HepG2 (cell line): Measurements from ENCODE around the gene KIF24. TPM values are rescaled to one million over a fixed set of nuclear protein-coding genes. Genes with fewer than 3 reads are reported as not detected.

Experiments used
- ARNTL ChIP-seq: sonication (generic); formaldehyde crosslinking; IDR thresholded peaks from 2 replicates; pipeline ENCODE4 v1.4.0; 2020; ENCODE audit warnings: mild to moderate bottlenecking, missing genetic modification reagents
- HDAC2 ChIP-seq: sonication (generic); formaldehyde crosslinking; IDR thresholded peaks from 2 replicates; pipeline ENCODE4 v1.4.0; 2020; ENCODE audit warnings: missing genetic modification reagents
- NFIB ChIP-seq: sonication (generic); formaldehyde crosslinking; IDR thresholded peaks from 2 replicates; pipeline ENCODE4 v1.9.0; 2021; ENCODE audit warnings: missing genetic modification reagents, mild to moderate bottlenecking, borderline replicate concordance
- REST ChIP-seq, 2 experiments: IDR thresholded peaks; 2 replicates each; pipeline ENCODE4 v1.6.1; 2011 to 2012; ENCODE audit warnings: low read length in 2 of 2, borderline replicate concordance in 1 of 2, low read depth in 1 of 2, mild to moderate bottlenecking in 1 of 2, moderate library complexity in 1 of 2
- REXO4 ChIP-seq: sonication (generic); formaldehyde crosslinking; IDR thresholded peaks from 2 replicates; pipeline ENCODE4 v1.8.0; 2022; ENCODE audit warnings: missing genetic modification reagents, mild to moderate bottlenecking, borderline replicate concordance
- SALL1 ChIP-seq: sonication (generic); formaldehyde crosslinking; IDR thresholded peaks from 2 replicates; pipeline ENCODE4 v1.8.0; 2022; ENCODE audit warnings: mild to moderate bottlenecking, missing genetic modification reagents
- SMAD9 ChIP-seq: sonication (generic); formaldehyde crosslinking; IDR thresholded peaks from 2 replicates; pipeline ENCODE4 v1.5.1; 2020; ENCODE audit warnings: mild to moderate bottlenecking, missing genetic modification reagents
- TARDBP ChIP-seq: sonication (generic); formaldehyde crosslinking; IDR thresholded peaks from 2 replicates; pipeline ENCODE4 v1.8.0; 2022; ENCODE audit warnings: mild to moderate bottlenecking, missing genetic modification reagents
- TBX3 ChIP-seq: fragments of 450-650 bp; IDR thresholded peaks from 2 replicates; pipeline ENCODE4 v1.6.1; 2017; ENCODE audit warnings: antibody characterized with exemption, mild to moderate bottlenecking, inconsistent platforms, borderline replicate concordance
- TERF1 ChIP-seq: sonication (generic); formaldehyde crosslinking; IDR thresholded peaks from 2 replicates; pipeline ENCODE4 v1.8.0; 2022; ENCODE audit warnings: mild to moderate bottlenecking, missing genetic modification reagents, moderate library complexity
- YEATS4 ChIP-seq: sonication (generic); formaldehyde crosslinking; IDR thresholded peaks from 2 replicates; pipeline ENCODE4 v1.4.0; 2020; ENCODE audit warnings: missing genetic modification reagents, borderline replicate concordance
- ZBTB37 ChIP-seq: sonication (generic); formaldehyde crosslinking; IDR thresholded peaks from 2 replicates; pipeline ENCODE4 v1.4.0; 2020; ENCODE audit warnings: mild to moderate bottlenecking, missing genetic modification reagents
- ZHX1 ChIP-seq: sonication (generic); formaldehyde crosslinking; IDR thresholded peaks from 2 replicates; pipeline ENCODE4 v1.8.1; 2022; ENCODE audit warnings: low read depth, mild to moderate bottlenecking, missing genetic modification reagents
- ZNF260 ChIP-seq: sonication (generic); formaldehyde crosslinking; IDR thresholded peaks from 2 replicates; pipeline ENCODE4 v1.4.0; 2020; ENCODE audit warnings: missing genetic modification reagents, low read depth, mild to moderate bottlenecking, borderline replicate concordance
- ZNF431 ChIP-seq: sonication (generic); formaldehyde crosslinking; IDR thresholded peaks from 2 replicates; pipeline ENCODE4 v1.9.0; 2022; ENCODE audit warnings: missing genetic modification reagents, low read depth, mild to moderate bottlenecking, borderline replicate concordance
- ZNF572 ChIP-seq: sonication (generic); formaldehyde crosslinking; IDR thresholded peaks from 2 replicates; pipeline ENCODE4 v1.5.1; 2020; ENCODE audit warnings: mild to moderate bottlenecking, missing genetic modification reagents
- ZNF576 ChIP-seq: sonication (generic); formaldehyde crosslinking; IDR thresholded peaks from 2 replicates; pipeline ENCODE4 v1.4.0; 2020; ENCODE audit warnings: mild to moderate bottlenecking, missing genetic modification reagents
- ZNF720 ChIP-seq: sonication (generic); formaldehyde crosslinking; IDR thresholded peaks from 2 replicates; pipeline ENCODE4 v1.4.0; 2020; ENCODE audit warnings: missing genetic modification reagents
- polyA plus RNA-seq, 8 experiments: library from polyadenylated mRNA; depleted of rRNA in 3 of 8; stranded (reverse) in 7 of 8; unstranded in 1 of 8; fragments of >200 nt; fragmentation: Illumina TruSeq in 4 of 8; extraction: Trizol in 4 of 8; gene quantifications; 2 replicates each; pipeline versions ENCODE4 v1.2.1 to v1.2.3, GENCODE V29; 2011 to 2016; ENCODE audit warnings: low read depth in 4 of 8, missing spikeins in 1 of 8, mixed read lengths in 1 of 8; ENCODE audit not compliant: insufficient read depth in 1 of 8
- total RNA-seq, 5 experiments: library from RNA; depleted of rRNA; stranded (reverse); fragments of >200 nt; fragmentation: Illumina TruSeq; extraction: Trizol; gene quantifications; 2 replicates each; pipeline ENCODE4 v1.2.3, GENCODE V29; 2016; ENCODE audit warnings: low read depth in 1 of 5

The KIF24 gene
- total and polyA plus RNA-seq, 2 of the 13 experiments (the other 11 are each of a cell fraction or from before 2014, with no cell fraction given), result 1.1 to 3.0 TPM

- TF ChIP-seq ZHX1 (CRISPR knock-in tag) (0 out of 2 replicates have a peak, but pooled peaks have one; percentile 16), SMAD9 (CRISPR knock-in tag) (no peak), REXO4 (CRISPR knock-in tag) (no peak), TBX3 (no peak), REST (IDR thresholded peaks at IDR 0.05; ENCODE audit: borderline replicate concordance in 1 of 2, low read depth in 1 of 2, low read length in 2 of 2) (peak in 1 of 2 experiments; percentile 65; a peak in 1 of 4 replicates), ZNF431 (CRISPR knock-in tag) (peak; percentile 34; the same call in 1 of the 2 replicates), ZBTB37 (CRISPR knock-in tag) (no peak), TERF1 (CRISPR knock-in tag) (no peak), YEATS4 (CRISPR knock-in tag) (peak; percentile 56; the same call in 1 of the 2 replicates), SALL1 (peak; percentile 46), NFIB (CRISPR knock-in tag) (no peak), ZNF720 (CRISPR knock-in tag) (no peak), HDAC2 (CRISPR knock-in tag) (peak; percentile 76), TARDBP (0 out of 2 replicates have a peak, but pooled peaks have one; percentile 33), ZNF576 (CRISPR knock-in tag) (no peak), ZNF572 (CRISPR knock-in tag) (no peak), ZNF260 (CRISPR knock-in tag) (no peak), ARNTL (CRISPR knock-in tag) (0 out of 2 replicates have a peak, but pooled peaks have one; percentile 30)
These were observed at the start of gene KIF24, which contains the start of gene NUDT2 (continued) for GRCh38 chr9:34328987-34329832.
